Measurements from ENCODE around the gene APIP.

The APIP gene

GRCh38 chr11:34855754-34856095 lies 60.5 kb downstream of the APIP start:
- no peak for TF ChIP-seq CTCF (IDR thresholded peaks at IDR 0.05; ENCODE audit: low read depth, low read length, missing control alignments)
- Histone ChIP-seq H3K27me3 (replicated peaks) (peaks cover 8% of the 10 kb centered on the region), H3K4me3 (ENCODE audit: low read depth, low read length) (no peak overlapping the region), H3K27ac (no peak overlapping the region), H3K36me3 (replicated peaks) (no peaks in the 10 kb centered on the region)
- DNase-seq = no peak
- in situ Hi-C loops (cut with HindIII; ENCODE audit: low pct_ligation_motif_present, low sequenced_read_pairs) = no loop called here

DNA sequence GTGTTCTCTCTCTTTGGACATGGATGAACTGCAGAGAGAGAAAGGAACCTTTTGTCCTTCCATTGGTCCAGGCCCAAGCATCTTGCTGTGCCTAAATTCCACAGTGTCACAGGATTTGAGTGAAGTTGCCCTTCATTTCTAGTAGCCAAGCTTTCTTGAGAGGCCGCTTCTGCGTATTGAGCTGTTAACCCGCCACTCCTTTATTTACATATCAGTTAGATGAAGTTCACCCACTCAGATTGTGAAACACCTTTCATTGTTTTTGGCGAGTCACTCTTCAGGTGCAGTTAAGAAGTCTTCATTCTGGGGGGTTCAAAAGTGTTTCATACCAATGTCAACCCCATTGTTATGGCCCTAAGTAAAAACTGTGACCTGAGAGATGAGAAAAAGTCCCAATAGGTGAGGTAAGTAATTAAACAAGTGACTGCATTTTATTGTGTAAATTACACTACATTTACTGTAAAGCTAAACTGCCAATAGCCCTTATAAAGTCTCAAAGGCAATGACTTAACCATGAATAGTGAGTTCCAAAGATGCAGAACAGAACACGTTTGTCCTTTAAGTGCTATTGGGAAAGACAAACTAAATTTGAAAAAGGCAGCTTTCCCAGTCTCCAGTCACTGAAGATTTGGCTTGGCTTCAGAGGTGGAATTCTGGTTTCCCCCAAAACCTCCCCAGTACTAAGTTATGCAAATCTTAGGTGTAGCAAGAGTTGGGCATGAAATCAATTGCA lies 61.0 kb downstream of the APIP start:
- Histone ChIP-seq H3K36me3 (replicated peaks) (no peaks in the 10 kb centered on the region), H3K4me3 (ENCODE audit: low read depth, low read length) (no peak overlapping the region), H3K27ac (no peak overlapping the region), H3K27me3 (replicated peaks) (peaks cover 8% of the 10 kb centered on the region)
- TF ChIP-seq CTCF (IDR thresholded peaks at IDR 0.05; ENCODE audit: low read depth, low read length, missing control alignments) = no peak
- in situ Hi-C loops (cut with HindIII; ENCODE audit: low pct_ligation_motif_present, low sequenced_read_pairs) = no loop called here
- DNase-seq = no peak

DNA sequence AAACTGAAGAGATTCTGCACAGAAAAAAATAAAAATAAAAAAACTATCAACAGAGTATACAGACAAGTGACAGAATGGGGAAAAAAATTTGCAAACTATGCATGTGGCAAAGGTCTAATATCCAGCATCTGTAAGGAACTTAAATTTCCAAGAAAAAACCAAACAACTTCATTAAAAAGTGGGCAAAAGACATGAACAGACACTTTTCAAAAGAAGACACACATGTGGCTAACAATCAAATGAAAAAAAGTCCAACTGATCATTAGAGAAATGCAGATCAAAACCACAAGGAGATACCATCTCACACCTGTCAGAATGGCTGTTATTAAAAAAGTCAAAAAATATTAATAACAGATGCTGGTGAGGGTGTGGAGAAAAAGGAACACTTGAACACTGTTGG lies 64.3 kb downstream of the APIP start:
- in situ Hi-C loops (cut with HindIII; ENCODE audit: low pct_ligation_motif_present, low sequenced_read_pairs) = no loop called here

DNA sequence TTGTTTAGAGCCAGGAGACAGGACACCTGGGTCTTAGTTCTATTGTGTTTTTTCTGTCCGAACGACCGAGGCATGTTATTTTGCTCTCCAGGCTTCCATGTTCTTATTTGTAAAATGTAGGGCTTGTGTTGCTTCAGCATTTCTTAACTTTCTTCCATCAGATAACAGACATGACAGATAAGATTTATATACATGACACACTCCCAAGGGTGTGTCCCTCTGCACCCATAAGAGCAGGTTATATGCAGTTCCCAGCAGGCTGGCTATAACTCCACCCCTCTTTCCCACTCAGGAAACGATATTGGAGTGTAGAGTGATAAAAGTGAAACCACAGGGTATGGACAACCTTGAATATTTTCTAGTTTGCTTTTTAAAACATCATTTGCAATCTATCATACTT lies 65.8 kb downstream of the APIP start:
- DNase-seq = no peak

More for the DNA sequence above, 64.3 kb downstream of the APIP start:
- no peak for TF ChIP-seq CTCF (IDR thresholded peaks at IDR 0.05; ENCODE audit: low read depth, low read length, missing control alignments)
- H3K36me3 ChIP-seq (replicated peaks) = no peaks in the 10 kb centered on the region
- H3K27ac ChIP-seq = no peak overlapping the region
- peaks cover 8% of the 10 kb centered on the region for H3K27me3 ChIP-seq (replicated peaks)
- H3K4me3 ChIP-seq (ENCODE audit: low read depth, low read length) = no peak overlapping the region
- DNase-seq = no peak

DNA sequence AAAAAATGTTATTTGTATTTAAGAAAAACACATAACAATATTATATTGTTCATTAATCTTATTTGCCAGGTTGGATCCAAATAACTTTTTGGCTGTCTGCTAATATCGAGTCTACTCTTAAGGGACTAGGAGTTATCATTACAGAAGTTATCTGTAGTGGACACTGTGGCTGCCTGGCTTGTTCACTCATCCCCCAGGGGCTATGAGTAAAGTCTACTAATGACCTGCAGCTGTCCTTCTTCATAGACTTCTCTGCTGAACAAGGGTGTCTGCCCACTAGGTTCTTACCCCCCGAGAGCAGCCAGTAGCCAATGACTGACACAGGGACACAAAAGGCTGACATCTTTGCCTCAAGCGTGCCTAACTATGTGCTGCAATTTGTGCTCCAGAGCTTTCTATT lies 69.7 kb downstream of the APIP start:
- H3K4me3 ChIP-seq (ENCODE audit: low read depth, low read length) = no peak overlapping the region
- H3K36me3 ChIP-seq (replicated peaks) = no peaks in the 10 kb centered on the region

More for the DNA sequence above, 65.8 kb downstream of the APIP start:
- H3K36me3 ChIP-seq (replicated peaks) = no peaks in the 10 kb centered on the region
- no peak overlapping the region for H3K4me3 ChIP-seq (ENCODE audit: low read depth, low read length)
- TF ChIP-seq CTCF (IDR thresholded peaks at IDR 0.05; ENCODE audit: low read depth, low read length, missing control alignments) = no peak
- in situ Hi-C loops (cut with HindIII; ENCODE audit: low pct_ligation_motif_present, low sequenced_read_pairs) = no loop called here
- H3K27ac ChIP-seq = no peak overlapping the region
- peaks cover 8% of the 10 kb centered on the region for H3K27me3 ChIP-seq (replicated peaks)

More for the DNA sequence above, 69.7 kb downstream of the APIP start:
- in situ Hi-C loops (cut with HindIII; ENCODE audit: low pct_ligation_motif_present, low sequenced_read_pairs) = no loop called here
- TF ChIP-seq CTCF (IDR thresholded peaks at IDR 0.05; ENCODE audit: low read depth, low read length, missing control alignments) = no peak
- Histone ChIP-seq H3K27me3 (replicated peaks) (peaks cover 3% of the 10 kb centered on the region), H3K27ac (no peak overlapping the region)
- no peak for DNase-seq
